ENCODE measurements around the gene TMEM250.
A peak's percentile ranks its signal among the peaks of the same experiment; 100 is the strongest.
"Not testable (repeated sequence)": the region's sequence is repeated elsewhere in the genome, so short reads cannot be mapped to it uniquely, and the experiment has no call there.

Gene TMEM250

DNA sequence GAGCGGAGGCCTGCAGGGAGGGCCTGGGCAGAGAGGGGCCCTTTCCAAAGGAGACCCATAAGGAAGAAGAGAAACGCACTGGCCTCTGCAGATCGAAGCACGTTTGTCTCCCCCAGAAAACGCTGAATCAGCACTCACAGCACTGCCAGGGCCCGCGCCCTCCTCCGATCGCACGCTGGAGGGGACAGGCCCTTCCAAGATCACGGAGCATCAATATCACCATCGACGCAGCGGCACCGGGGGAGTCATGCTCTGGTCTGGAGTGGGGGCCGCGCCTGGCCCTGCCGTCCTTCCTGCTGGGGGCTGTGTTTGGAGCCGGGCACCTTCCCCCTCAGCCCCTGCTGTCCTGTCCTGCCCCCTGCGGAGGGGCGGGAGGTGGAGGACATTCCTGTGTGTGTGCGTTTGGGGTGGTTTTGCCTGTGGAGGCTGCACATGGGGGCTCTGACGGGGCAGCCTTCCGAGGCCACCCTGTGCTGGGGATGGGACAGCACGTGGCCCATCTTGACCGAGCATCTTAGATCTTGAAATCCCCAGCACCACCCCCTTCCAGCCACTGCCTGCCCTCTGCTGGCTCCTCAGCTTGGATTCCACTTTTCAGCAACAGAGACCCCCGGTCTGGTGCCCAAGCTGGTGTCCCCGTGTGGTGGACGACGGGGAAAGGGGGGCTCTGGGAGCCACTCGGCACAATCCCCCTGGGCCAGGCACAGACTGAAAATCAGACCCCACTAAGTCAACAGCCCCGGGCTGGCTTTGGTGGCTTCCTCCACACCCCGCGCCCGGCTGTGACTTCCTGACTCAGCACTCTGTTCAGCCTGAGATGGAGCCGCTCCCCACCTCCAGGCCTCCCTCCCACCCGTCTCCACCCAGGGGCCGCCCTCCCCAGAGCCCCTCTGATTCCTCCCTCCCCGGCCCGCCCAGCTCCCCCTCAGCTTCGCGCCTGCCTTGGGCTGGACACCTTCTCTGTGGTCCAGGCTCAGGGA is 8.3 kb downstream of the TMEM250 start:
- DNase-seq = no peak

DNA sequence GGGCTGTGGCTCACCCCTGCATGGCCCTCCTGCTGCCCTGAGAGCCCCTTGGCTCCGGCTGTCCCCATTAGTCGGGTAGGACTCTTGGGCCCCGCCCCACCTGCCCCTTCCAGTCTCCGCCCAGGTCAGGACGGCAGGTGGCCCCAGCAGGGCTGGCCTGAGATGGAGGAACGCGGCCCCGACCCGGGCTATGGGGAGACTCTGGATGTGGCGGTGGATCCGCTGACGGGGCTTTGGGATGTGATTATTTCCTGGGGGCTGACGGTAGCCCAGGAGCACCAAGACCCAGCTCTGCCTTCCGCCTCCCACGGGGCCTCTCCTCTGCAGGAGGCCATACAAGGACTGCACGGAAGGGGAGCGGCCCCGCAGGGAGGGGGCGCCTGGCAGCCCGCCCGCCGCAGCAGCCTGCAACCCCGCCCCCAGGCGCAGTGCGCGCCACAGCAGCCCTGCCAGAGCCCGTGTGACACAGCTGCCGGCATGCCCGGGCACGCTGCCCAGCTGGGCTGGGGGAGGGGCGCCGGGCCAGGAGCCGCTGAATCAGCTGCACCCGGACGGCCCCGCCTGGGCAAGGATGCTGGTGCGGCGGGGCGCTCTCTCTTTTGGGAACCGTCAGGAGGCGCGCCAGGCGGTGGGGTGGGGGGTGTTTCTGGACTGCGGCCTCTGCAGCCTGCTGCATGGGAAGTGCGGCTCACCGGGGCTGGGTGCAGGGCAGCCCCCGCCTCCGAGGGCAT is 9.2 kb downstream of the TMEM250 start:
- DNase-seq = peak; percentile 76 to 92 (median 84)

DNA sequence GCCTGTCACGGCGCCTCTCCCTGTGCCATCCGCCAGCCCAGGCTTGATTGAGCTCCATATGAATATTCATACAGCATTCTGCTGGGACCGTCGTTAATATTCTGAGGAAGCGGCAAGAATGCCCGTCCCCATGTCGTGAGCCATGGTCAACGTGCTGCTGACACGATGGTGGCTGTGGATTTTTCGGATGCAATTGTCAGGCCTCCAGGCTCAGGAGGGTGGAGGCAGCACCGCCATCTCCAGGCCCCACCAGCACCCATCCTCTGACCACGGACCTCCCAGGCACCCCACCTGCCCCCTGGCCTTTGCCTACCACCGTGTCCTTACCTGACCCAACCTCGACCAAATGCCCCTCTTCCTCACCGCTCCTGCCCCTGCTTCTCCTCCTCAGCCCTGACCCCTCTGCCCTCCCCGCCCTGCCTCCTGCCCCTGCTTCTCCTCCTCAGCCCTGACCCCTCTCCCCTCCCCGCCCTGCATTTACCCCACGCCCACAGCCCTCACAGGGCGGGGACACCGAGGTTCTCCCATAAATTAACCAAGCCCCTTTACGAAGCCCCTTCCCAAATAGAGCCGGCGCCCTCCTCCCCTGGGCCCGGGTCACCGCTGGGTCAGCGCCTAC is 9.9 kb downstream of the TMEM250 start:
- no peak for DNase-seq

DNA sequence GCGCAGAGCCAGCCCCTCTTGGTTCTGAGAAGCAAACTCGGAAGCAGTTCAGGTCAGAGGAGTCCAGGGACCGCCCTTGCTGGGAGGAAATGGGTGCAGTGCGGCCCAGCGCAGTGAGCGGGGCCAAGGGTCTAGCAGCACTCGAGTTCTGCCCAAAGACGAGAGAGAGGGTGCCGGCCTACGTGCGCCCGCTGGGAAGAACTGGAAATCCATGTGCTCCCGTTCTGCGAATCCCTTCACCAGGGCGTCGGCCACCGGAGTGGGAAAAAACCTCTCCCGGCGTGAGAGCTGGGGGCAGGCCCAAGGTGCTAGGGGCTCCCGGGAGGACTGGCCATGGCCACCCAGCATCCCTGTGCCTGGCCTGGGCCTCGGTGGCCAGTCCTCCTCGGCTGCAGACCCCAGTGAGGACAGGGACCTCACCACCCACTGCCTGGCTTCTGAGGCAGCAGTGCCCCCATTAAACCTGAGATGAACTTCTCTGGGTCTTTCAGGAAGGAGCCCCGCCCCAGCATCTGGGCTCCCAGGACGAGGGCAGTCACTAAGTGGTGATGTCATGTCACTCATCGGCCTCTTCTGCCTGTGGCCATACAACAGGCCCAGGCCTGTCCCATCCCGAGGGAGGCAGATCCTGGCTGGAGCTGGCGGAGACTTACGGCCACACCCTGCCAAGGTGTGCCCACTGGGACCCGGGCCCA is 10.6 kb downstream of the TMEM250 start:
- no peak for DNase-seq

DNA sequence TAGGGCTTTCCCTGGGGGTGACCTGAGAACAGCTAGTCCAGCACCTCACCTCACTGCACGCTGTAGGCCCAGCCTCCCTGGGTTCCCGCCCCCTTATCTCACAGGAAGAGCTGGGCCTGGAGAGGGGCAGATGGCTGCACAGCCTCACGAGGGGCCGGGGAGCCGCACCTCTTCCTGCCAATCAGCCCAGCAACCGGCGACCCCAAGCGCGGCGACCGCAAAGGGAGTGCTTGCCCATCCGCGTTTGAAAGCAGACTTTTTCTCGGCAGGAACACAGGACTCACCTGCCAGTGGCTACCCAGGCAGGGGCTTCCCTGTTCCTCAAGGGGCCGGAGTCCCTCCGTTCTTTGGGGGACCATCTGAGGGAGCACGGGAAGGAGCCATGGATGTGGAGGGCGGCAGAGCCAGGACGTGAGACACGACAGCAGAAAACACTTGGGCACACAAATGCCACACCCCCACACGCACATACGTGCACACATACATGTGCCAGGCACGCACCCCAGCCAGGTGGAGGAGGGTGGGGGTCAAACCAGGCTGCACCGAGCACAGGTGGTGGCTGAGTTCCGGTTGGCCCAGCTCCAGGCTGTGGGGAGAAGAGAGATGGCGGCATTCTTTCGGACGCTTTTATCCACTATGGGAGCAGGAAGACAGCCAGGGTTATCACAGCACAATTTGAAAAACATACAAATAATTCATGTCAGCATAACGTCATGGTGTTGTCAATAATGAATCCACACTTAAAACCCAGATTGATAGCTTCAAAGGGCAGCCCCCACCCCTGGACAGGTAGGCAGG is 11.3 kb downstream of the TMEM250 start:
- DNase-seq = peak in 1 of 4 experiments; percentile 27

DNA sequence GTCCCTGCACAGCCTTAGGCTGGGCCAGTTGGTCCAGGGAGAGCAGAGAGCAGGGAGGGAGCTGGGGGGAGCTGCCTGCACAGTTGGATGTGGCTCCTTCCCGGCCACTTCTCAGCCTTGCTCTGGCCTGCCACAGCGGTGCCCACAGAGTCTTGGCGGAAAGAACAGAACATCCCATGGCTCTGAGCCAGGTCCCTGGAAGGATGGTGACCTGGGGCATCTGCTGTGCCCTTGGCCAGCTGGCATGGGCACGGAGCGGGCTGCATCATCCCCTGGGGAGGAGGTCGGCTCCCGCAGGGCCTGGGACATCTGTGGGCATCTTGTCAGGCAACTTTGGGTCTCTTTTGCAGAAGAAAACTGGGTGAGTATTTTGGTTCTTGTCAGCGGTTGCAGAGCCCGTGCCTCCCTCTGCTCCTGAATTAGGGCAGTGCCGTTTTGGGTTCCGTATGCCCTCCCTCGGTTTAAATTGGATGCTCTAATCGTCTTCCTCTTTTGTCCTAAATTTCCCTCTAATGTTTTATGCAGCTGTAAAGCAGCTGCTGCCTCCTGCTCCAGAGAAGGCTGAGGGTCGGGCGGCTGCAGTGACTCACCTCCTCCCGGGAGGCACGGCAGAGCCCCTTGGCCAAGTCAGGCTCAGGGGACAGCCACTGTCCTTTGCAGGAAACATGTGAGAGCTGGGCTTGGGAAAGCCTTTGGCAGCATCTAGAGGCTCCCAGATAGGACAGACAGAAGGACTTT is 13.1 kb downstream of the TMEM250 start:
- DNase-seq = no peak

DNA sequence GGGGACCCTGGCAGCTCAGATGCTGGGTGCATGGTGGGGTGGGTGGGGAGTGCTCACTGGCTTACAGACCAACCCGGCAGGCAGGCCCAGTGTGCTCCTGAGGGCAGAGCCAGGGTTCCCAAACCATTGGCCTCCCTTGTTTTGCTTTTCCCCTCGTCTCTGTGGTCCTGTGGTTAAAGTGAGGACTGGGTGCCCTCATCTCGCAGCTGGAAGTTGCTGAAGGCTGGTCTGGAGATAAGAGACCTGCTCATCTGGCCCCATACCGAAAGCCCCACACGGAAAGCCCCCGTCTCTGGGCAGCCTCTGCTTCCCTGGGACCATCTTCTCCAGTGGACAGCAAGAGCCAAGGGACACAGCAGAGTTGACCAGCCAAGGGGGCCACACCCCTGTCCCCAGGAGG is 13.8 kb downstream of the TMEM250 start:
- DNase-seq = no peak

DNA sequence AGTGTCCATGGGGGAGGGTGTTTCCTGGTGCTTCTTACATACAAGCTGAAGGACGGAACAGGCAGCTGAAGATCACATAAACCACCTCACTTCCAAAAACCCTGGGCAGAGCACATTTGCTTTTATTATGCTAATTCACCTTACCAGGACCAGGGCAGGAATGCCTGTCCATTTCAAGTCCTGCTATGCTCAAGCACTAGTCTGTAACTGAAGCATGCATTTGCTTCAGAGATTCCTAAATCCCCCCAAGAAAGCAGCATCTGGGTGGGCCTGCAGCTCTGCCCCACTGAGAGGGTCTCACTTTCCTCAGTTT is 14.2 kb downstream of the TMEM250 start:
- DNase-seq = no peak

DNA sequence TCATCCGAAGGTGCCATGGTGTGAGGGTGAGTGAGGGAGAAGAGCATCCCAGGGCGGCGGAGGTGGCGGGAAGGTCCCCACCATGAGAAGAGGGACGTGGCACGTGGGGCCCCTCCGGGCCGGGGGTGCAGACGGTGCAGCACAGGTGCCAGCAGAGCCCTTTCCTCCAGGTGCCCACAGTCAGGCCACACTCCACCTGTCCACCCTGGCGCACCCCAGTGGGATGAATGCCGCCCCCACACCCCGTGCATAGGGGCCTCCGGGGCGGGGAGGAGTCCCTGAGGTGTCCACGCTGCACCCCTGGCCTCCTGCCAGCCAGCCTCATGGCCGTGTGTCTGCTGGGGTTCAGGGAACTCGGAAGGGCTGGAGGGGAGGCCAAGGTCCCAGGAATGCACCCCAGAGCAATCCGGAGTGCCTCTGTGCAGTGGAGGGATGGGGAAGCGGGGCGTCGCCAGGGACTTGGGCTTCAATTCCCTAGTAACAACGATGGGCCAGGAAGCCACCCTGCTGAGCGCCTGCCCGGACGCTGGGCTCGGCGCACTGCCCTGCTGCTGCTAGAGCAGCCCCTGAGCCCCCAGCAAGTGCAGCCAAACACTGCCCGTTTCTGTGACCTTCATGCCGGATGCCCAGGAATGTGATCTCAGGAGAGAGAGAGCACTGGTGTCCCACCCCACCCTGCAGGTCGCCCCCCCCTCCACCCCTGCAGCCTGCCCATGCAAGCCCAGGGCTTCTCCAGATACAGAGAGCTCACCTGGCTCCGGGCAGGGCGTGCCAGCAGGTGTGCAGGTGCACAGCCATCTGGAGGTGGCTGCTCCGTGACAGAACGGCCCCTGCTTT is 14.8 kb downstream of the TMEM250 start:
- no peak for DNase-seq

DNA sequence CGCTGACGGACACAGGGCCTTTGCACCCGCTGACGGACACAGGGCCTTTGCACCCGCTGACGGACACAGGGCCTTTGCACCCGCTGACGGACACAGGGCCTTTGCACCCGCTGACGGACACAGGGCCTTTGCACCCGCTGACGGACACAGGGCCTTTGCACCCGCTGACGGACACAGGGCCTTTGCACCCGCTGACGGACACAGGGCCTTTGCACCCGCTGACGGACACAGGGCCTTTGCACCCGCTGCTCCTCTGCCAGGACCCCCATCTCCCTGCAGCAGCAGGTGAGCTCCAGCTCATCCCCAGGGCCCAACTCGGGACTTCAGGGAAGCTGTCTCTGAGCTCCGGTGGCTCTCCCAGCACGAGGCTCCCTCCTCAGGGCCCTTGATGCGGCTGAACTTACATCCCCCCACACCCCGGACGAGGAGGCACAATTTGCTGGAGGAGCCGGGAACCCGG is 17.0 kb downstream of the TMEM250 start:
- DNase-seq = not testable (repeated sequence)

DNA sequence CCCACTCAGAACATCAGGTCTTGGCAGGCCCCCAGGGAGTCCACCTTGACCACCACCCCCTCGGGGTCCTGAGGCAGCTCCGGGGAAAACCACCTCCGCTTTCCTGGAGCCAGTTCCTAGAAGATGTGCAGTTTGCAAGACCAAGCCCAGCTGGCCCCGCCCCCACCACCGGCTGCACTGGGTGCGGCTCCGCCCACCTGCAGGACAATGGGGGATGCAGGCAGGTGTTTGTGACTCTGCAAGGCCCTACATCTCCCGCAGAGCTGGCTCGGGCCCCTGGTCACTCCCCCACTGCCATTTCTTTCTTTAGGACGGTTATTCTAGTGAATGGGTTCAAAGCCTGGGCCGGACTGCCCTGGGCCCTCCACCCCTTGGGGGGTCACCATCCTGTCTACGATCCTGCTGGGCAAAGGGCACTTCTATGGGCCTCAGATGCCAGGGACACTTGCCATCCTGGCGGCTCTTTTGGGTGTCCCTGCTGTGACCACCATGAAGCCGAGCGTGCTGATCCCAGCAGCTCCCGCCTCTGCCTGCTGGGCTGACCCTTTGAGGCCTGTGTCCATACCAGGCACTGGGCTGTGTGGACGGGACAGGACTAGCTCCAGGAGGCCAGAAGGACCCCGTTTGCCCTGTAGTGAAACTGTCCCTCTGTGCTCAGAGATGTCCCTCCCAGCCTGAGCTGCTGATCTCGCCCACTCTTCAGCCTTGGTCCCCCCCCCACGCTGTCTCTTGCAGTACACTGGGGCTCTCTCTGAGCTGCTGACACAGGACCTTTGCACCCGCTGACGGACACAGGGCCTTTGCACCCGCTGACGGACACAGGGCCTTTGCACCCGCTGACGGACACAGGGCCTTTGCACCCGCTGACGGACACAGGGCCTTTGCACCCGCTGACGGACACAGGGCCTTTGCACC is 17.7 kb downstream of the TMEM250 start:
- DNase-seq = no peak

DNA sequence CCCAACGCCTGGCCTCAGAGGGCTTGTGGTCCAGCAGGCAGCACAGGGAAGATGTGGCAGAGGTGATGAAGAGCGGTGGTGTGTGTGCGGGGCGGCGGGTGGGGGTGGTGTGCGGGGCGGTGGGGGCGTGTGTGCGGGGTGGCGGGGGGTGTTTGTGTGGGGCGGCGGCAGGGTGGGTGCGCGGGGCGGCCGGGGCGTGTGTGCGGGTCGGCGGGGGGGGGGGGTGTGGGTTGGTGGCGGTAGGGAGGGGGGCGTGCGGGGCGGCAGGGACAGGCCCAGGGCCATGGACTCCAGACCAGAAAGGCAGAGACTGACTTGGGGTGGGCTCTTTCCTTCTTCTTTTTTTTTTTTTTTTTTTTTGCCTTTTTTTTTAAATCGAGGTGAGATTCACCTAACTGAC is 19.1 kb downstream of the TMEM250 start:
- DNase-seq = no peak

DNA sequence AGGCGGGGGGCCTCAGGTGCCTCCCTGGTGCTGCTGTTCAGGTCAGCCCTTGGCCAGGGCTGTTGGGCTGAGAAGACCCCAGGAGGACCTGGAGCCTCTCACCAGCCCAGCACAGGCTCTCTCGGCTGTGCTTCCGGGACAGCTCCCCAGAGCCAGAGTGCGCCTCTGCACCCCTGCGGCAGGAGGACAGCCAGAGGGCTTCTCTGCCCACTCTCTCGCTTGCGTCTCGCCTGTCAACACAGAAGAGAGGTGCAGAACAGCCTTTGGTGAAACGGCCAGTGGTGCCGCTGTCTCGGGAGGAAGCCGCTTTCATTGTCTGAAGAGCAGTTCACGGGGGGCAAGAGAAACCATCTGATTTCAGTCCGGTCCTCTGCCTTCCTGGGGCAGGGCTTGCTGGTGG is 19.8 kb downstream of the TMEM250 start:
- no peak for DNase-seq

DNA sequence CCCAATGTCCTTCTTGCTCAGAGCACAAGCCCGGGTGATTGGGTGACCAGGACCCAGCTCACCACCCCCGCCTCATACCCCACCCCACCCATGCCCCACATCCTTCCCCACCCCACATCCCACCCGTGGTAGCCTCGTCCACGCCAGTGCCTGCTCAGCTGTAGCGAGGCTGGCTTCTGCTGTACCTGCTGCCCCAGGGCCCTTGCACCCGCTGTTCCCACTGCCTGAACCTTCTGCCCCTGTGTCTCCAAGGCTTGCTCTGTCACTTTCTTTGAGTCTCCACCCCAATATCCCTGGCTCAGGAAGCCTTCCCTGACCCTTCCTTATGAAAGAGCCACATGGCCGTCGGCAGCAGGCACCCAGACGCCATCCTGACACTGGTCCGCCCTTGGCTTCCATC is 20.5 kb downstream of the TMEM250 start:
- DNase-seq = no peak

DNA sequence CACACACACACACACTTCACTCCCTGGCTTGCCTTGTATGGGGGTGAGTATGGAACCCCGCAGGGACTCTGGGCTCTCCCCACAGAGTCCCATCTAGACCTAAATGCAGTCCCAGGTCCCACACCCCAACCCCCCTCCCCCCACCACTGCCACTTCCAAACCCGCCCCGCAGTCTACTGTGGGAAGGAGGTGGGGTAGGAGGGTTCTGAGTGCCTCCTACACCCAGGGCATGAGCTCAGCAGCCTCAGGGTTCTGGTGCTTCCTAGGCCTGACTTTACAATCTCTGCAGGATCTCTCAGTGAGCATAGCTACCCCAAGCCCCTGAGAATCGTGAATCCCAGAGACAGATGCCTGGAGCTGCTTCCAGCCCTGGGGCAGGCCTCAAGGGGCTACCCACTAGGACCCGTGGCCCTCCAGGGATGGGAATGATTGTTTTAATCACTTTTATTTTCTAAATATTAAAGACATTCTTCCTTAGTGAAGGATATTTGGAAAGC is 22.1 kb downstream of the TMEM250 start:
- no peak for DNase-seq

DNA sequence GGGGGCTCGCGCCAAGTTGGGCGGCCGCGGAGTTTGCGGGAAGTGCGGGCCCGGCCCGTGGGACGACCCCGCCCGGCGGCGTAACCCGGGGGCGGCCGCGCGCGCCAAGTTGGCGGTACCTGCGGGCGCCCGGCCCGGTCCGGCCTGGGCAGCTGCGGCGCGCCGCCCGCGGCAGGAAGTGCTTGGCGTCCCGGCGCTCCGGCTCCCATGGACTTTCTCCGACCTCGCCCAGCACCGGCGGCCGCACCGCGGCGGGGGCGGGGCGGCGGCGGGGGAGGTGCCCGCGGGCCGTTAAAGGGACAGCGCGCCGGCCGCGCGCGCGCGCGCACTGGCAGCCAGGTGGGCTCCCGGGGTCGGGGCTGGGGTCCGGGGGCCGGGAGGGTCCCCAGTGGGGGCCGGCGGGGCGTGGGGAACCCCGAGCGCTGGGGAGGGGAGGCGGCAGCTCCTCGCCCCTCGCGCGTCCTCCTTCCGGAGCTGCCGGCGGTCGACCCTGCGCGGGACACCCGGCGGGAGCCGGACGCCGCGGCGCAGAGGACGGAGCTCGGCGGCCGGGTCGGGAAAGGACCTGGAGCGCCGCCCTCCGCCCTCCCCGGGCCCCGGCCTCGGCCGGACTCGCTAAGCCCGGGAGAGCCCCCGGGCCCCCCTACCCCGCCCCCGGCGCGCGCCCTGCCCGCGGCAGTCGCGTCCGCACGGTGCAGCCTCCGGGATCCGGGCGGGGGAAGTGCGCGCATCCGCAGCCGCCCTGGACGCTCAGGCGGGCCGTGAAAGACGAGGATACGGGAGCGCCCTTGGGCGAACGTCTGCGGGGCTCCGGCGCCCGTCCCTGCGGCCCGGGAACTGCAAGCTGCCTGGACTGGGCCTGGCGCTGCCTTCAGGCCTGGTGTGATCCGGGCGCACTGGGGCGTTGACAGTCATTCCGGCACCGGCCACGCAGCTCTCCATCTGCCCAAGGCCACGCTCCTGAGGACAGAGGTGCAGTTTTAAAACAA is 23.3 kb downstream of the TMEM250 start, which contains the start of gene NACC2:
Gene NACC2, minus strand, starts transcription at position 220 of the 989 bp plus-strand sequence. CDS start 44,768 bp downstream, outside the sequence.
- DNase-seq = no peak

All from activated CD4-positive, CD25-positive, alpha-beta regulatory T cell (primary cell).